H4 (cell line): ENCODE data around the gene KIF20B. TPM values are rescaled to one million over a fixed set of nuclear protein-coding genes. Genes with fewer than 3 reads are reported as not detected.
"Not testable (repeated sequence)": the region's sequence is repeated elsewhere in the genome, so short reads cannot be mapped to it uniquely, and the experiment has no call there.

Source experiments
- DNase-seq: peaks from one replicate; pipeline ENCODE4 v3.0.0-alpha.2; 2015; ENCODE audit warnings: low spot score
- total RNA-seq: library from RNA; depleted of rRNA; stranded (reverse); fragments of >200 nt; shearing (Covaris generic); gene quantifications from 2 replicates; pipeline ENCODE4 v1.2.3, GENCODE V29; 2014; rRNA removed

The KIF20B gene
- total RNA-seq, 1 experiment from 2014 or later = 19.6 TPM

GRCh38 chr10:89783406-89783805 is 82.0 kb downstream of the KIF20B start:
- no peak for DNase-seq

GRCh38 chr10:89785095-89785494 is 83.7 kb downstream of the KIF20B start:
- no peak for DNase-seq

GRCh38 chr10:89789188-89789877 is 87.9 kb downstream of the KIF20B start:
- no peak for DNase-seq

- DNase-seq = no peak
Measured at GRCh38 chr10:89792187-89792586, 90.8 kb downstream of the KIF20B start.

- peak; percentile 71 for DNase-seq
Measured at GRCh38 chr10:89793649-89794254, 92.4 kb downstream of the KIF20B start.

- no peak for DNase-seq
Measured at GRCh38 chr10:89795840-89796239, 94.5 kb downstream of the KIF20B start.

- DNase-seq = no peak
Measured at GRCh38 chr10:89798092-89798491, 96.7 kb downstream of the KIF20B start.

- DNase-seq = no peak
Measured at GRCh38 chr10:89799573-89799972, 98.2 kb downstream of the KIF20B start.

GRCh38 chr10:89805599-89806013 is 104.2 kb downstream of the KIF20B start:
- DNase-seq = no peak

GRCh38 chr10:89808842-89809241 is 107.5 kb downstream of the KIF20B start:
- DNase-seq = no peak

- no peak for DNase-seq
Measured at GRCh38 chr10:89809766-89810165, 108.4 kb downstream of the KIF20B start.

- no peak for DNase-seq
Measured at GRCh38 chr10:89810908-89811525, 109.6 kb downstream of the KIF20B start.

GRCh38 chr10:89813546-89813945 is 112.2 kb downstream of the KIF20B start:
- no peak for DNase-seq

- no peak for DNase-seq
Measured at GRCh38 chr10:89814278-89814677, 112.9 kb downstream of the KIF20B start.

- DNase-seq = no peak
Measured at GRCh38 chr10:89815049-89815853, 113.9 kb downstream of the KIF20B start.

- DNase-seq = not testable (repeated sequence)
Measured at GRCh38 chr10:89819008-89819407, 117.6 kb downstream of the KIF20B start.

Other genes starting within 250 kb of the KIF20B start
- 0.08 and 0.12 TPM in 2 replicates for gene SLC16A12, start 166.0 kb upstream of the KIF20B start, total RNA-seq
- 6.5 and 9.7 TPM in 2 replicates for gene PANK1, start 56.3 kb upstream of the KIF20B start, total RNA-seq